Fibroblast of skin of abdomen (primary cell): ENCODE data around the gene PKN2. TPM values are rescaled to one million over a fixed set of nuclear protein-coding genes. Genes with fewer than 3 reads are reported as not detected.

ENCODE experiments used
- DNase-seq: peaks from one replicate; pipeline ENCODE4 v3.0.0-alpha.2; 2013
- polyA plus RNA-seq, 2 experiments: library from polyadenylated mRNA; unstranded; fragments of 120-200 nt; gene quantifications; one replicate each; pipeline ENCODE4 v1.2.1, GENCODE V29; 2013; ENCODE audit not compliant: insufficient read length in 2 of 2

PKN2 gene
- 28.4 TPM for polyA plus RNA-seq (2013, experiment 1 of 2; ENCODE audit: insufficient read length)
- polyA plus RNA-seq (2013, experiment 2 of 2; ENCODE audit: insufficient read length): 26.4 TPM

GRCh38 chr1:88683541-88684481, at the start of gene PKN2:
Gene PKN2, plus strand, starts transcription at chr1:88684273. Its CDS starts 308 bp downstream, at chr1:88684581.
- DNase-seq: peak; percentile 99

DNA sequence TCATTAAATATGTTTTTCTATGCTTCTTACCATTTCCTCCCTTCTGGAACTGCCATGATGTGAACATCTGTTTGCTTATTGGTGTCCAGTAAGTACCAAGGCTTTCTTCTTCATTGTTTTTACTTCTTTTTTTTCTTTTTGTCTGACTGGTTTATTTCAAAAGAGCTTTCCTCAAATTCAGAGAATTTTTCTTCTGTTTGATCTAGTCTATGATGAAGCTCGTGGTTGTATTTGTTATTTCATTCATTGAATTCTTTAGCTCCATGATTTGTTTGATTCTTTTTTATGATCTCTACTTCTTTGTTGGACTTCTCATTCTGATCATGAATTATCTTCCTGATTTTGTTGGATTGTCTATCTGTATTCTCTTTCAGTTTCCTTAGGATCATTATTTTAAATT, 49.5 kb upstream of the PKN2 start:
- DNase-seq: no peak

GRCh38 chr1:88640060-88640459, 44.0 kb upstream of the PKN2 start:
- no peak for DNase-seq

DNA sequence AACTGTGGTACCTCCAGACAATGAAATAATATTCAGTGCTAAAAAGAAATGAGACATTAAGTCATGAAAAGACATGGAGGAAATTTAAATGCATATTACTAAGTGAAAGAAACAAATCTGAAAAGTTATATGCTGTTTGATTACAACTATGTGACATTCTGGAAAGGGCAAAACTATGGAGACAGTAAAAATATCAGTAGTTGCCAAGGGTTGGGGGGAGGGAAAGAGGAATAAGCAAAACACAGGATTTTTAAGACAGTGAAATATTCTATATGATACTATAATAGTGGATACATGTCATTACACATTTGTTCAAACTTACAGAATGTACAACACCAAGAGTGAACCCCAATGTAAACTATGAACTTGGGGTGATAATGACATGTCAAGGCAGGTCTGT, 38.2 kb upstream of the PKN2 start:
- no peak for DNase-seq

GRCh38 chr1:88646476-88647248, 37.4 kb upstream of the PKN2 start:
- DNase-seq: no peak

- DNase-seq: no peak
Observed at GRCh38 chr1:88647249-88647645, 36.8 kb upstream of the PKN2 start.

DNA sequence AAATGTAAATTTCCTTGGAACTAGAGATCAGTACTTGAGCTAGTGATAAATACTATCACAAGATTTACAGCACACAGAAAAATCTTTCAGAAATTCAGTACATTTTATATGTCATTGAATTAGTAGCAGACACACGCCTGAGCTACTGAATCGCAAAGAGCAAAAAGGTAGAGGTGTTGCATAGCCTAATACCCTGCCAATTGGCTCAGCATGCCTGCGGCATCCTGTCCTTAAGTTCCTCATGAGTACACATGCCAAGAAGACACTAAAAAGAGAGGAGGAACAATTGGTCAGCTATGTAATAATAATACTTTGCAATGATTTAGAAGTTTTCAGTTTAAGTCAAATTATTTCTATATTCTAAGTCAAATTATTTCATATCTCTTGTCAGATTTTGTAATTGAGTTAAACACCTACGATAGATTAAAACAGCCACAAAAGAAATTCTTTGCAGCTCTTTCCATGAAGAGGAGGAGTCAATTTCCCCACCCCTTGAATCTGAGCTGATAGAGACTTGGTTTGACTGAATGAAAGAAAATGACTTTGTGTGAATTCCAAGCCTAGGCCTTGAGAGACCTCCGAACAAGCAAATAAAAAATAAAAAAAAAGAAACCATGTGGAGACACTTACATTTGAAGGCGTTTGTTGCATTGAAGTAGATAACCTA, 36.2 kb upstream of the PKN2 start:
- DNase-seq: no peak

DNA sequence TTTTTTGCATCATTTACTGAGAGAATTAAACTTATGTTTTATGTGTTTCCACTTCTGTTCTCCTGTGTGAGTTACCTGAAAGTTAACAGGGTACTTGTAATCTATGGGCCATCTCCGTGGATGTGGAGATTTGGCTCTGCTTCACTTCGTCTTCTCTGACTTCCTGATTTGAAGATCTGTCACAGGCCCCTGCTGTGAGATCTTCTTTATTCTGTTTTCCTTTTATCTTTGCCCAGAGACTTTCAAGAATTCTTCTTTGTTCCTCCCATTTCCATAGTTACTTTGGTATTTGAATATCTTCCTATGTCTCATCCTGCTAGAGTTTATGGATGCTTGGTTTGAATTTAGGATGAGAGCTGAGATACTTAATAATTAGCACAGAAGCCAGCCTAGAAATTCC, 35.4 kb upstream of the PKN2 start:
- DNase-seq: no peak

DNA sequence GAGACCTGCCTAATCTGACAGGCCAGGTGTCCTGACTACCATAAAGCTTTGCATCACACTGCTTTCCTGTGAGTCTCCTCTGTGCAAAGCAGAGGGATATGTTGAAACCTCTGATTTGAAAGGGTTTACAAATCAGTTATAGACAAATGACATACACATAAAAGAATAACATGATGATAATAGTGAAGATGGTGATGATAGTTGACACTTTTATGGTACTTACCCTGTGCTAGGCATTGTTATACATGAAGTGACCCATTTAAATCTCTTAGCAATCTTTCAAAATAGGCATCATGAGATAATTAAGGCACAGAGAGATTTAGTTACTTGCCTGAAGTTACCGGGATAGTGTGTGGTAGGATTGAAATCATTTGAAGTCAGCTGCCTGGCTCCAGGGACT, 34.1 kb upstream of the PKN2 start:
- DNase-seq: no peak

DNA sequence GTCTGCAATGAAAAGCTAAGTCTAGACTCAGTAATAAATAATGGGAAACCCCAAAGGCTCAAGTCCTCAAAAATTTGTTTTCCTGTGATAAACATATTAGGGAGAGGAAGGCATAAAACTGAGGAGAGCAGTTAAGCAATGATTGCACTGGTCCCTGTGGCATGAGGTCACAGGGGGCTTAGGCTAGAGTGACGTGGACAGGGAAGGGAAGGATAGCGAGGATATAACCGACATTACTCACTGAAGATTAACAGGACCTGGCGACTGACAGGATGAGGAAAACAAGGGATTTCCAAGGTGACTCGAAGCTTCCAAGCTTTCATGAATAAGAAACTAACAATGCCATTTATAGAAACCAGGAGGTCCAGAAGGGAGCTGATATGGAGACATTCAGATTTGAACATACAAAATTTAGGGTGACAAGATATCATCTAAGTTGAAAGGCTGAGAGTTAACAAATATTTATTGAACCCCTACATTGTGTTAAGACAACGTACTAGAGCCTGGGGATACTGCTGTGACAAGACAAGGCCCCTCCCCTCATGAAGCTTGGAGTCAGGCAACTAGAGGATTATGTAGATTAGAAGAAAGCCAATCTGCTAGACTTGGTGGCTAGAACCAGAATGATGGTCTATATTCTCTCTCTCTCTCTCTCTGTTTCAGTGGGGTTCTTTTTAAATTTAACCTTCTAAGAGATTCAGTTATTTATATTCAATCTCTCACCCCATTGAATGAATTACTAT, 33.2 kb upstream of the PKN2 start:
- peak; percentile 48 for DNase-seq

DNA sequence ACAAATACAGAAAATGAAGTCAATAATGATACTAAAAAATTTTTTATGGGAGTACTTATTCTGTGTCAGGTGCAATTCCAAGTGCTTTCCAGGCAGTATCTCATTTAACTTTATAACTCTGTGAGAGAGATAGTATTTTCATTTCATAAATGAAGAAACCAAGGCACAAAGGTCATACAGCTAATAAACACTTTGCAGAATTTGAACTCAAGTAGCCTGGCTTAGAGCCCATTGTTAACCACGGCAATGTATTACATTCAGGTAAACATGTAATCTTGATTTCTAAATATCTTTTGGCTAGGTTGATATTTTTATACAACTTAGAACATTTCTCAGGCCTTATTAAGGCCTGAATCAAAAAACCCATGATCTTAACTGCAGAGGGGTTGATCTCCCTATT, 28.9 kb upstream of the PKN2 start:
- no peak for DNase-seq

GRCh38 chr1:88655685-88656299, 28.3 kb upstream of the PKN2 start:
- DNase-seq: peak; percentile 17

DNA sequence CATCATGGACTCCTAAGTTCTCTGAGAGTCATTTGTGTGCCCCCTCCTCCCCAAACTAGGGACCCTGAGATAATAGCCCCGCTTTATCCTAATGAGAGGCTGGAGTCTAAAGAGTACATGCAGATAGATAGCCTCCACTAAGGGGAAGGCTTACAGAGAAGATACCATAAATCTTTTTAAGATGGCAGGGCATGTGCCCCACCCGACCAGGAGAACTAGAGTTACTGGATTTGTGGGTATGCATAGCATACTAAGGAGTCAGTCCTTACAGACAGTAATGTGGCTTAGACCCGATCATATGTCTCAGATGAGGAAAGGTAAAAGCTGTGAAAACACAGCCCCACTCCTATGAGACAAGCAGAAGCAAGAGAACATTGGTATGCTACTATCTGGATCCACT, 25.7 kb upstream of the PKN2 start:
- no peak for DNase-seq

DNA sequence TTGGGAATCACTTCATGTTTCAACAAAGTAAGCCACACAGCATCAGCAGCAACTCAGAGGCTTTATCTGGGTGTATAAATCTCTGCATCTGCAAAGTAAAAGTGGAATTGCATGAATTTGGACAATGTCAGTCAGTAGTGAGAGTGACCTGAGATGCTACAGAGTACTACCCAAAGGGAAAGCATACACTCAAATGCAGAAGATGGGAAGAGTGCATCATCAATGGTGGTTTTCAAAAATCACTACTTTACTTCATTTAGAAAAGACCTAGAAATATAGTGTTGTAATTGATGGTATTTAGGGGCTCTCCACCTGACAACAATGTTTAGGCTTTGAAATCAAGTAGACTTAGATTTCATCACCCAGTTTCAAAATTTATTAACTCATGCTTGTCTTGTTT, 24.5 kb upstream of the PKN2 start:
- DNase-seq: no peak

DNA sequence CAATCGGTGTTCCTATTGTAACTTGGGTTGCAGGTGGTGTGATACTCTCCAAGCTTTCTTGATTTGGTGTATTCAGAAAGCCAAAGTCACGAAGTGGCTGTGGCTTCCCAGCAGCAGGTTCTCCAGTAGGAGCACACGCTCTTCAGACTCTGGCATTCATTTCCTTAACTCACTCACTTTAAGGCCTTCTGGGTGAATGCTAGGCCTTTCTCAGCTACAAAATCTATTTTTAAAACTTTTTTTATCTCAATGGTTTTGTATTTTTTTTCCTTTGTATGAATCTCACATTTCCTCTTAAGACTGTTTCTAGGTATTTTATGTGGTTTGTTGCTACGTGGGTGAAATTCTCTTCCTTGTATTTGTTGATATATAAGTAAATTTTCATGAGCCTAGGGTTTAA, 22.9 kb upstream of the PKN2 start:
- DNase-seq: no peak

DNA sequence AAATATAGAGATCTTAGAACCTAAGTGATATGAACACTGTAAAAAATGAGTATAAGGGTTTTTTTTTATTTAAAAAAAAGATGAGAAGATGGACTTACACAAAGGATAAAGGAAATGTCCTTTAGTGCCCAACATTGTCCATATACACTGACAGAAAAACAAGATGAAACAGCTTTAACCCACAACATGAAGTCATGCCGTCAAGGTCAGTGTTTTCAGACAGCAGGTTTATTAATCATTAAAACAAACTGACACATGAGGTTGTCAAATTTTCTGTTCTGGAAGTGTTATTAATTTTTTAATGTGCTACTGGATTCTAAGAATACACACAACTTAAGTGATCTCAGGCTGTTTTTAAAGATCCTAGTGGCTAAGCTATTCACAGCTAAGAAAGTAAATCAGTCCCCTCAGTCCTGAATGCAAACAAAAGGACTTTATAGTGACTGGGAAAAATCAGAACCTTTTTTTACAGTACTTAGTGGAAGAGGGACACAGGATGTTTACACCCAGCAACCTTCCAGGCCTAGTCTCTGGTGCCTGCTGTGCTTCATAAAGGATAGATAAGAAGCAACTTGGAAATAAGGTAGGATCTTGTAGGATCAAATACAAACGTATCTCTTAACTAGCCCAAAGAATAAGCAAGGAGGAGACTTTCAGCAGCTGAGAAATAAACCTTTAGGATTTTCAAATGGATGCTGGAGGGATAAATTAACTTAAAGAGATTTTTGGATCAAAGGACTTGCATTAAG, 21.9 kb upstream of the PKN2 start:
- DNase-seq: no peak

GRCh38 chr1:88662723-88663122, 21.4 kb upstream of the PKN2 start:
- DNase-seq: no peak

DNA sequence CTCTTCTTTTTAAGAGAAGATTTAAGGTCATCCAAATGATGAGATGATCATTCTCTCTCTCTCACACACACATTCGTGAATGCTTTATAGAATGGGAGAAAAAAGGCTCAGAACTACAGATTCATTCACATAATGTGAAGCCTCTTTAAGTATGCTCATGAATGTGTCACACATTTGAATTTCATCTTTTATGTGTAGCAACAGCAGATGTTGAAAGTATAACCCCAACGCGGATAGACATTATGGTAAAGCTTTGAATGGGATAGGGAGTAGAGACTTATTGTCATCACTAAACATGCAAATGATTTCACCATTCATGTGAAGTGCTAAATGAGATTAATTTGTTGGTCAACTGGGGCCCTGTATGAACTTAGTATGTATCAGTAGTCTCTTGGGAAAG, 15.7 kb upstream of the PKN2 start:
- DNase-seq: no peak

DNA sequence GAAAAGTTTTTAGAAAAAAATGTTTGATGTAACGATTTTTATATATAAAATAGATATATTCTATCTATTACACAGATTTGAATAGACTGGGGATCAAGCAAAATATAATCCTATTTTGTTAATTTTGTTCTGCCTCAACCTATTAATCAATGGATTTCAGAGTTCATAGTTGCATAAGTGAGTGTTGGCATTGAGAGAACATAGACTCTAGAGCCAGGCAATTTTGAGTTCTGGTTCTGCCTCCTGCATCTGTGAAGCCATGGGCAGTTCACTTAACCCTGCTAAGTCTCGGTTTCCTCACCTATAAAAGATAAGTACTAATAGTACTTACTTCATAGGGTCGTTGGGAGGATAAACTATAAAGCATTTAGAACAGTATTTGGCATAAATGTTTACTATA, 13.6 kb upstream of the PKN2 start:
- no peak for DNase-seq

DNA sequence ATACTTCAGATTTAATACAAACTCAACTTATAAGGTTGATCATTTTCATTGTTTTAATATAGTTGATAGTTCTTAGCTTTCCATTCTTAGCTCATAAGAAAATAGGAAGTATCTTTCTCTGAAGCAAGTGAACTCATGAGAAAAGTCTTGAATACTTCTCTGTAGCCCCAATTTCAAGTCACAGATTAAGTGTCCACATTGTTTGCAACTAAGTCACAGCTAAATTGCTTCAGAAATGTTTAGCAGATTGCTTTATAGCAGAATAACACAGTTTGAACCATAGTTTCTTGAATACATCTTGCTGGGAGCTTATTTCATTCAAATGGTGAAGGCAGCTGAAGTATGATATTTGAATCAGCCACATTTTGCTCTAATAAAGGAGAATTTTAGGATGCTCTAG, 10.6 kb upstream of the PKN2 start:
- no peak for DNase-seq

DNA sequence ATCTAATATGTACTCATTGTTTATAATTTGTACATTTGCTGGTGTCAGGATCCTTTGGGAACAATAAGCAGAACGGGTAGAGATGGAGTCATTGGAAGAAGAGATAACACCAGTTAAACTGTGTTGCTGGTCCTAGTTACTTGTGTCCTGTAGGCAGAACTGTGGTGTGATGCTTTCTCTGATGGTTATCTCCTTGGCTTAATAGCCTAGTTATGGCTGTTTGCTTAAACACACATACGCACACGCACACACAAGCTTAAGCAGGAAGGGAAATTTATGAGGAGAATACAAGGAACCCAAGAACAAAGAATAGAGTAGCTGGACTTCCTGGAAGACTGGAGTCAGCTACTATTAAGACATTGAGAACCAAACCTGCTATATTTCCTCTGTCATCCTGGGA, 5.7 kb upstream of the PKN2 start:
- DNase-seq: no peak
